Hippocampal formation (tissue), 2 donors: ENCODE measurements around the gene PPCS.
"Not testable (repeated sequence)": the region's sequence is repeated elsewhere in the genome, so short reads cannot be mapped to it uniquely, and the experiment has no call there.

Source experiments
- DNase-seq, 2 donors: peaks; one replicate each; lab custom pipeline; 2025; lab: John Stamatoyannopoulos, UW

PPCS gene

DNA sequence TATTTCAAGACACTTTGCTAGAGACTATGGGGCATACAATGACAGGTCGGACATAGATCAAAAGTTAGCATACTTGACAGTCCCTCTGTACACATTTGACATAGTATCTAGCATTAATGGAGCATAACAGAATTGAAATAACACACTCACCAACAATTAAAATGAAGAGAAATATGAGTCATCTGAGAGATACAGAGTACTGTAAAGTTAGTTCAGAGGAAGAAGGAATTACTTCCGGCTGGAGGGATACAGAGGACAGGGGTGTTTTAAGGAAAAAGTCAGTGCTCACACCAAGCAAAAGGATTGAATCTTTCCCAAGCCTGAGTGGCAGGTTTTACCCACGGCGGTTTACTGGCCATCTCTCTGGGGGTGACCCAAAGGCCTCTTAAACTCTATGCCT, 3.0 kb upstream of the PPCS start:
- no peak for DNase-seq

DNA sequence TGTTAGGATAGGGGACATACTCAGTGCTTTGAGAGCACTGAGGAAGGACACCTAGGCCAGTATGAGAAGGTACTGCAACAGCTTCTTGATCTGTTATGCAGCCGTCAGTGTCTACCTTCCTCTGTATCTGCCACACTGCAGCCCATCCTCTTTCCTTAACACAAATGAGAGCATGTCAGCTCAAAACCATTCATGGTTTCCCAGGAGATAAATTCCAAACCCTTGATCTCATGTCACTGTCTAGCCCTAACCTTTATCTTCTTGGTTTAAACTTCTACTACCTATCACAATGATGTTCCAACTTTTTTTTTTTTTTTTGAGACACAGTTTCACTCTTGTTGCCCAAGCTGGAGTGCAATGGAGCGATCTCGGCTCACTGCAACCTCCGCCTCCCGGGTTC, 1.9 kb upstream of the PPCS start:
- no peak for DNase-seq

DNA sequence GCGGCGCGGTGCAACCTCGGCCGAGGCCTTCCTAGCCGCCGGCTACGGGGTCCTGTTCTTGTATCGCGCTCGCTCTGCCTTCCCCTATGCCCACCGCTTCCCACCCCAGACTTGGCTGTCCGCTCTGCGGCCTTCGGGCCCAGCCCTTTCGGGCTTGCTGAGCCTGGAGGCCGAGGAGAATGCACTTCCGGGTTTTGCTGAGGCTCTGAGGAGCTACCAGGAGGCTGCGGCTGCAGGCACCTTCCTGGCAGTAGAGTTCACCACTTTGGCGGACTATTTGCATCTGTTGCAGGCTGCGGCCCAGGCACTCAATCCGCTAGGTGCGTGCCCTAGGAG, 379 bp downstream of the PPCS start:
- DNase-seq, result peak in 1 of 2 donors; percentile 31

DNA sequence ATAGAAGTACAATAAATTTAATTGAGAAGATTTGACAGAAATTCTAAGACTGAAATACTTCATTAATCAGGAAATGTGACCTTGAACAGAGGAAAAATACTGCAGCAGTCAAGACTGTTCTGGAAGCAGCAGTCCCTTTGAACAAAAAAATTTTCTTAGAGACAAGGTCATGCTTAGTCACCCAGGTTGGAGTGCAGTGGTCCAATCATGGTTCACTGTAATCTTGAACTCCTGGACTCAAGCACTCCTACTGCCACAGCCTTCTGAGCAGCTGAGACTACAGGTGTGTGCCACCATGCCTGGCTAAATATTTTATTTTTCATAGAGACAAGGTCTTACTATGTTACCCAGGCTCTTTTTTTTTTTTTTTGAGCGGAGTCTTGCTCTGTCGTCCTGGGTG, 4.9 kb downstream of the PPCS start:
- DNase-seq, result no peak

DNA sequence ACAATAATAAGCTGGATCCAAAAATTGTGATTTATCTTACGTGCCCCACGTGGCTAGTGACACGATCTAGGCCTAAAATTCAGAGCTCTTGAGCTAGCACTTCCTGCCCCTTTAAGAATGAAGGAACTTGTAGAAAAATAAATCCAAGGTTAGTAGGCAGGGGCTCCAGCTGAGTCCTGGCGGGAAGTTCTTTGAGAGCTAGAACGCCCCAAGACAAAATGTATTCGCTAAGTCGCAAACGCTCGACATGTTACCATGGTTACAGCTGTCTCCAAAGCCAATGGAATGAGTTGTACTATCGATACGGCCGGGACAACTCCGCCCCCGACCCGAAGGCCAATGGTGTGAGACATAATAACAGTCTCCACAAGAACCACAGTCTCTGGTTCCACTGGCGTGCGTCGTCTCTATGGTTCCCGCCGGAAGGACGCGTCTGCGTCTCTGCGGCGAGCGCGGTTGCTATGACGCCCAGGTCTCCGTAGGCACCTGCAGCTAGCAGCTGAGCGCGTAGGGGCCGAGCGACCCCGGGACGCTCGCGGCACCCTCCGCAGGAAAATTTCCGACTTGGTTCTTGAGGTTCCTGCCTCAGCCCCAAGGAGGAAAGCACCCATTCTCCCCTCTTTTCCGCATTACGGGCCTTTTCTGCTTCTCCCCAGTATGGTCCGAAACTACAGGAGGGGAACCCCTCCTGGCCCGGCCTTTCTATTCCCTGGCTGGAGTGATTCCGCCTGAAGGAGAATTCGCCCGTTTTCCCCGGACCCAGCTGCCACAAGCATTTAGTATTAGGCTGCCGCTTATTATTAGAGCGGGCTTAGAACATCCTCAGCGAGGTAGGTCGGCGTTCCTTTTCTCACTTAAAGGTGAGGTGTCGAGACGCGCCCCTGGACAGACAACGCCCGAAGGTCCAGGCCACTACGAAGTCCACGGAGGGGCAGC, 6.8 kb downstream of the PPCS start, which contains the start of gene CCDC30:
Gene CCDC30, plus strand, starts transcription at position 459 of the 936 bp plus-strand sequence. CDS start 17,266 bp downstream, outside the sequence.
- DNase-seq, result peak; percentile 81 to 91

DNA sequence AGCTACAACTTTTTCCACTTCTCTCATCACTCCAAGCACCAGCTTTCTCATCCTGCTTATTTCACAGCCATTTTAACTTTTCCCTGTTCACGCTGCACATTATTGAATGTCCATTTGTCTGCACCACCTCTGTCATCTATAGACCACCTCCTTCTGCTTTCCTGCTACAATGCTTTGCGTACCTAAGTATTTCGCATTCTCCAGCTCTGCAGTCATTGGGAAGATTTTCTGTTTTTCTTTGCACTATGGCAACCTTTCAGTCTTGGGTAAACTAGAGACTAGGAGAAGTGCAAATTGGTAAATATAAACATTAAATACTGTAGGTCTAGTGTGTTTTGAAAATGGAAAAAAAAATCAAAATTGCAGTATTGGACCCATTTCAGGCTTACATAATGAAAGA, 7.6 kb downstream of the PPCS start:
- no peak for DNase-seq

DNA sequence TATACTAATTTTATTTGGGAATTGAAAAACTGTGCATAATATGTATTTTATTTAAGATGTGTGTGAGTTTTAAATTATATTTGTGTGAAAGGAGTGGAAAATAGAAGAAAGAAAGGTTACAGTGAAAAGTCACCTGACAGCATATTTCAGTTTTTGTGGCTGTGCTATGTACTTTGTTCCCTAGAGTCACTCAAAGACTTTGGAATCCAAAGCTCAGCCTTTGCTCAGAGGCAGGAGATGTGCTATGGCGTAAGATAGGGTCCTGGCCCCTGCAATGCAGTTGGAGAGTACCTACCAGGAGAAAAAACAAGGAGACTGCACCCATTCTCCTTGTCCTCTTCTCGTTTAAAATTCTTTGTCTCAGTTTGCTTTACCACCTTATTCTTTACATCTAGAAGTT, 9.7 kb downstream of the PPCS start:
- DNase-seq, result no peak

DNA sequence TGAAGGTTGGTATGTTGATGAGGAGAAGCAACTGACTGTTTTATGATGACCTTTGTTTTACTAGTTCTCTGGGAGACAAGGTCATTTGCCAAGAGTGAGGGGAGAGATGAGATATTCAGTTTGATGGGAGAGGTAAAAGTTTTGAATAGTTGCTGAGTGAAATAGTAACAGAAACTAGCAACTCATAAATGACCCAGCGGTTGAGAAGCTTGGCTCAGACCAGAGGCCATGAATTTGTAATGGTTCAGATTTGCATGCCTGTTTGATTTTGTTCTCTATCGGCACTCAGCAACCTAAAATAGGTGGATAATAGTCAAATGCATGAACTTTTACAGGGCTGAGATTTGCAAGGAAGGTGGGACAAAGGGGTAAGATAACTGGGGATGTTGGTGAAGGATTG, 13.4 kb downstream of the PPCS start:
- DNase-seq, result no peak

DNA sequence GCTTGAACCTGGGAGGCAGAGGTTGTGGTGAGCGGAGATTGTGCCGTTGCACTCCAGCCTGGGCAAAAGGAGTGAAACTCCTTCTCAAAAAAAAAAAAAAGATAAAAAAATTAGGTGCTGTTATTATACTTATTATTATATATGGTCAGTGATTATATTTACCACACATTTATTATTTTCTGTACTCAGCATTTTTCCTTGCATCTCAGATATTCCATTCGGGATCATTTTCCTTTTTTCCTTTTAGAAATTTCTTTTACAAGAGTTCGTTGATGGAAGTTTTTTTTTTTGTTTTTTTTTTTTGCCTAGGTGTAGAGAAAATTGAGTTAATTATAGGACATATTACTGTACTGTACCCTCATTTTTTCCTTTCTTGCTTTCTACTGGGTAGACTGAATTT, 20.3 kb downstream of the PPCS start:
- DNase-seq, result no peak

DNA sequence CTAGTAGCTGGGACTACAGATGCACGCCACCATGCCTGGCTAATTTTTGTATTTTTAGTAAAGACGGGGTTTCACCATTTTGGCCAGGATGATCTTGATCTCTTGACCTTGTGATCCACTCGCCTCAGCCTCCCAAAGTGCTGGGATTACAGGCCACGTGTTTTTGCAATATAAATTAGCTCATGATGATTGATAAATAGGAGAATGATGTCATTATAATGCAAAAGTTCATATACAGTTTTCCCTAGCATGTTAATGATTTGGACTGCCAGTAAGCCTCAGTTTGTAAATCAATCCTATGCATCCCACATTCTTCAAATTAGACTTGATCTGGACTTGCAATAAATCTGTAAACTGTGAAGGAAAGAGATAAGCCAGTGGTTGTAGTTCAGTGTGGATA, 21.0 kb downstream of the PPCS start:
- not testable (repeated sequence) for DNase-seq

DNA sequence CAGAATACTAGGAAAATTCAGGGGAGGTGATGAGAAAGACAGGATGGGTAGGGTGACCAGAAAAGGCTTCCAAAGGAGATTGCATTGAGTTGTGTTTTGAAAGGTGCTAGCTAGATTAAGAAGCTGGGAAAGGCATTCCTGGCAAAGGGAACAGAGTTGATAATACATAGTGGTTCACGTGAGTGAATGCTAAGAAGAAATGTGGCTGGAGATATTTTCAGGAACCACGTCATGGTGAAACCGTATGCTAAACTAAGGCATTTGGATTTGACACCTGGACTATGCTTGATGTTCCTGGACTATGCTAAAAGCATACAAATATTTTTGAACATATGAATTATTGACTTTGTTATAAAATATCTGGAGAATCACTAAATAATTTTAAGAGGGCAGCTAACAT, 21.4 kb downstream of the PPCS start:
- DNase-seq, result no peak

DNA sequence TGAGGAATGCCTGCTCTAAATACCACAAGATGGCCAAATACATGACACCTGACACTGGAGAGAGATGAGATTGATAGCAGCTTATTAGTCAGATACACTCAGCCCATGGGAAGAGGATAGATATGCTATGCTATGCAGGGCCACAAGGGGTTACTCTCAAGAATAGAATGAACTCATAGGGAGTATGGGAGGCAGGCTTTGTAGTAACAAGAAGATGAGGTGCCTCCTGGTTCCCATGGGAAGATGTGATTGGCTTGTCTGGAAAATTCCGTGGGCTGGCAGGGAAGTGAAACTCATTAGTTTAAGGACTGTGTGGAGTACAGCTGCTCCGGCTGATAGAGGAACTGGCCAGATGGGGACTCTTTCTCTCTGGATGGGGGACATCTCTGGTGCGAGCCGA, 23.3 kb downstream of the PPCS start:
- DNase-seq, result no peak

DNA sequence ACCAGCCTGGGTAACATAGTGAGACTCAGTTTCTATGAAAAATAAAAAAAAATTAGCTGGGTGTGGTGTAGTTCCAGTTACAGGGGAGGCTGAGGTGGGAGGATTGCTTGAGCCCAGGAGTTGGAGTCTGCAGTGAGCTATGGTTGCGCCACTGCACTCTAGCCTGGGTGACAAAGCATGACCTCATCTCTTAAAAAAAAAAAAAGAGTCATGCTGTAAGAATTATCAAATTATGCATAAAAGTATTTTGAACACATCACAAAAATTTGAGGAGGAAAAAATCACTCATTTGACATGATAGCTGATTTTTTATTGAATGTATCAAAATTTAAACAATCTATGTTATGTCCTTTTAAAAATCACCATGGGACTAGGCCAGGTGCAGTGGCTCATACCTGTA, 24.6 kb downstream of the PPCS start:
- no peak for DNase-seq

DNA sequence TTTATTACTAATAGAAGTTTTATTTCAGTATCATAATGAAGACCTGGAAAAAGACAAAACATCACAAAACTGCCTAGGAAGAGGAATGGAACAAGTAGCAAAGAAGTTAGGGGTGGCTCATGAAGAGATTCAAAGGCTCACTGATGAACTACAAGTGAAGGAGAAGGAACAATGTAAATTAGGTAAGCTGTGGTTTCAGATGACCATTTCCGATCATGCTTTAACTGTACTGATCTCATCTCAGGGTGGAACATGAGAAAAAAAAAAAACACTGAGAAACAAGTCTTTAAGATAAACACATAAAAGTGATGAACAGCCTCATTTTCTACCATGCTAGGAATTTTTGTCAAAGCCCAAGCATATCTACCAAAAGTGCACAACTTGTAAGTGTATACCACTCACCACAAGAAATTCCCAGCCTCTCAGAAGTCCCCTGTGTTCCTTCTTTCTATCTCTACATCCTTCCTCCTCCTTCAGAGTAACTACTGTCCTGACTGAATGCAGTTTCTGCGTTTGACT, 26.4 kb downstream of the PPCS start:
- DNase-seq, result no peak

DNA sequence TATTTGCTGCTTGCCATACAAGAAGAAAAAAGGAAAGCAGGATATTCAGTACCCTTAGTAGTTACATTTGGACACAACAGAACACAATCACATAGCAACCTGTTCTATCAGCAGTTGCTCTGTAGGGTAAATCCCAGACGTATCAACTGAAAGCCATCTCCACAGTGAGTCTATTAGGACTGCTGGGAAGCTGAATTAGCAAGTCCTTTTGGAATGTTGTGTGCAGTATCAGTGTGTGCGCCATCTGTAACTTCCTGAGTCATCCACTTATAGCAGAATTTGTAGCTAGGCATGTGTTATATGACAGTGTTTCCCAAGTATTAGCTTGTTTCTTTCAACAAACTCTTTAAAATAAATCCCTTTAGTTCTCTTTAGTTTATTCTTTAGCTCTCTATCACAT, 28.0 kb downstream of the PPCS start:
- DNase-seq, result no peak

DNA sequence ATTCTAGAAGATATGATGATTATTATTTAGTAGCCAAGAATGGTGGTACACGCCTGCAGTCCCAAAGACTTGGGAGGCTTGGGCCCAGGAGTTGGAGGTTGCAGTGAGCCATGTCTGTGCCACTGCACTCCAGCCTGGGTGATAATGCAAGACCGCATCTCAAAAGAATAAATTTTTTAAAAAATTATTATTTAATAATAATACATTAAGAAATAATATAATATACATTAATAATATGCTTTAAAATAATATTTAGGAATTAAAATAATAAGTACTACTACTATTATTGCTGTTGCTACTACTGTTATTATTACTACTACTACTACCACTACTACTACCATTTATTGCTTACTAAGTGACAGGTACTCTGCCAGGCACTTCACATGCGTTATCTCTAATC, 33.9 kb downstream of the PPCS start:
- DNase-seq, result no peak

DNA sequence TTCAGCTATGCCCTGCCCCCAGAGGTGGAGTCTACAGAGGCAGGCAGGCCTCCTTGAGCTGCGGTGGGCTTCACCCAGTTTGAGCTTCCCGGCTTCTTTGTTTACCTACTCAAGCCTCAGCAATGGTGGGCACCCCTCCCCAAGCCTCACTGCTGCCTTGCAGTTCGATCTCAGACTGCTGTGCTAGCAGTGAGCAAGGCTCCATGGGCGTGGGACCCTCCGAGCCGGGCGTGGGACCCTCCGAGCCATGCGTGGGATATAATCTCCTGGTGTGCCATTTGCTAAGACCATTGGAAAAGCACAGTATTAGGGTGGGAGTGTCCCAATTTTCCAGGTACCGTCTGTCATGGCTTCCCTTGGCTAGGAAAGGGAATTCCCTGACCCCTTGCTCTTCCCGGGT, 45.7 kb downstream of the PPCS start:
- DNase-seq, result not testable (repeated sequence)

DNA sequence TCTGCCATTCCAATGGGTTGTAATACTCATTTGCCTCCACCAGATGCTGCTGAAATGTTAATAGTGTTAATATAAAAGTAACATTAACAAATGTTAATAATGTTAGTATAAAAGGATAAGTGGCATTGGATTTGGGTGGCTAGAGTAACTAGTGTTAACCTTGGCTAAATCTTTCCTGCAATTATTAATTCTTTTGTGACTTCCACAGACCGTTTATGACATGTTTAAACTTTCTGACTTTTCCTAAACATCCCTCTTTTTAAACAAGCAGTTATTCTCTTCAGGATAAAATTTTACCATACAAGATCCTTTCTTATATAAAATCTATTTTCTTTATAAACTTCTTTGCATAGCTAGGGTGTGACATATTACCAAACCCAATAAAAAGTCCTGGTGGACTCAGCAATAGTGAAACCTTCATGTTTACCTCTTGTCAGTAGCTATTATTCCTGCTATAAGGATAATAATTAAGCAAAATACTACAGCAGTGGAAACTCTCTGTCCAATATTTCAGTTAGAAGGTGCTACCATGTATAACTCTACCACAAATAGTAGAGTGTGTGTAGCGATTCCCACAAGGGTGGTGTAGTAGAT, 48.3 kb downstream of the PPCS start:
- DNase-seq, result no peak

DNA sequence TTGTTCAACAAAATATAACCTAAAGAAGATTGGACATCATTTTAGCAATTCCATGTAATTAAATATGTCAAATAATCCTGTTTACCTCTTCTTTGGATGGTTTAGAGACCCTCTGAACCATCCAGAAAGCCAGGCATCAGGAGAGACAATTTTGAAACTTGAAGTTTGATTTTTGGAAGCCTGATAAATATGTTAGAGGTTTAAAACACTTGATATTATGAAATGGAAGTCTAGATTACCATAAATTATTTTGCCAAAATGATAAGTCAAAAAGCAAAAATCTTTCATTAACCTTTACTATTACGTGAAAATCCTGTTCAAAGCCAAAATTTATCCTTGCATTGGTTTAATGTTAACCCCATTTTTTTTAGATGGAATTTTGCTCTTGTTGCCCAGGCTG, 50.2 kb downstream of the PPCS start:
- DNase-seq, result no peak
